ENCODE data around the gene DUOXA2. TPM values are rescaled to one million over a fixed set of nuclear protein-coding genes. Genes with fewer than 3 reads are reported as not detected.

Gene DUOXA2
- total RNA-seq, 6 donors from 2014 or later: 0.13 TPM; not detected in 5

DNA sequence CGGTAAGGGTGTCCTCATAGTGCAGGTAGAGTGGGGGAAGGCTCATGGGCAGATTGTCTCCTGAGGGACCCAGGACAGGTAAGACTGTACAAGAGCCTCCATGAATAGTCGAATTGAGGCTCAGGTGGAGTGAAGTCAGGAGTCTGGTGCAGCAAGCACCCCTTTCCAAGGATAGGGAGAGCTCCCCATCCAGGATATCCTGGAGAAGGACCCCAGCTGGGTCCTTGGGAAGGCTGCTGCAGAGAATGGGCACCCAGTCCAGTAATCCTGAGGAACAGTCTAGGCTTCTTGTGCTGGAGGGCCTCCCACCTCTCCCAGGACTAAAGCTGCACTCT is 592 bp downstream of the DUOXA2 start:
- TF ChIP-seq POLR2AphosphoS5 (IDR thresholded peaks at IDR 0.05) (no peak), POLR2A (IDR thresholded peaks at IDR 0.05) (no peak), EP300 (IDR thresholded peaks at IDR 0.05) (no peak), CTCF (IDR thresholded peaks at IDR 0.05) (no peak)
- no peak for DNase-seq
- Histone ChIP-seq H3K27me3 (peaks cover 4 to 61% (median 41%) of the 10 kb centered on the region in 4 donors), H3K4me3 (no peak overlapping the region), H3K9me3 (no peaks in the 10 kb centered on the region), H3K27ac (no peak overlapping the region), H3K36me3 (no peaks in the 10 kb centered on the region), H3K4me1 (peaks cover 36 to 56% (median 43%) of the 10 kb centered on the region in 4 donors)
- no peak for ATAC-seq (ENCODE audit: low FRiP score in 2 of 2)
- WGBS, 2 donors: 0 to 25% methylated on average over 1 to 2 of the region's 2 CpGs

DNA sequence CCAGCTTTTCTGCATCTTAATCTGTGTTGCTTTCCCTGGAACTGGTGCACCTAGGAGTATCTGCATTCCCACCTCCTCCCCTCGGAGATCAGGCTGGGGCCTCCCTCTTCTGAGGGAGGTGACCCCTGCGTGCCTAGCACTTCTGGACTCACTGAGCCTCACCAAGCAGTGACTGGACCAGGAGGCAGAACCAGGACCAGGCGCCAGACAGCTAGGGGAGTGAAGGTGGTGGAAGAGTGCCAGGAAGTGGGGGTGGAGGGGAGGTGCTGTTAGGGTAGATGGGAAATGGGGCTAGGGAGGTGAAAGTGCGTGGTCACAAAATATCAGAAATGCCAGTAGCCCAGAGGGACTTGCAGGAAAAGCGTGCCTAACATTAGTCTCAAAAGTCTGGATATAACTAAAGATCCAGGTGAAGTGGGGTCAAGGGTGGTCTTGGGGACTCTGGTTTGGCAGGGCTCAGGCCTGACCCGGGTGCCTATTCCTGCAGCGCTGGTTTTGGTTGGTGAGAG is 1.2 kb downstream of the DUOXA2 start:
- no peaks in the 10 kb centered on the region for H3K9me3 ChIP-seq
- ATAC-seq (ENCODE audit: low FRiP score in 2 of 2) (no peak), DNase-seq (no peak)
- H3K36me3 ChIP-seq: peaks cover 0 to 5% (median 0%) of the 10 kb centered on the region in 4 donors
- no peak overlapping the region for H3K4me3 ChIP-seq
- TF ChIP-seq CTCF (IDR thresholded peaks at IDR 0.05): no peak
- peak in 1 of 4 donors; percentile 1 for TF ChIP-seq POLR2A (IDR thresholded peaks at IDR 0.05)
- H3K27me3 ChIP-seq: peaks cover 4 to 61% (median 40%) of the 10 kb centered on the region in 4 donors
- H3K27ac ChIP-seq: no peak overlapping the region
- WGBS, 2 donors: 46 to 54% methylated on average over 7 of the region's 7 CpGs
- H3K4me1 ChIP-seq: peaks cover 36 to 56% (median 43%) of the 10 kb centered on the region in 4 donors

DNA sequence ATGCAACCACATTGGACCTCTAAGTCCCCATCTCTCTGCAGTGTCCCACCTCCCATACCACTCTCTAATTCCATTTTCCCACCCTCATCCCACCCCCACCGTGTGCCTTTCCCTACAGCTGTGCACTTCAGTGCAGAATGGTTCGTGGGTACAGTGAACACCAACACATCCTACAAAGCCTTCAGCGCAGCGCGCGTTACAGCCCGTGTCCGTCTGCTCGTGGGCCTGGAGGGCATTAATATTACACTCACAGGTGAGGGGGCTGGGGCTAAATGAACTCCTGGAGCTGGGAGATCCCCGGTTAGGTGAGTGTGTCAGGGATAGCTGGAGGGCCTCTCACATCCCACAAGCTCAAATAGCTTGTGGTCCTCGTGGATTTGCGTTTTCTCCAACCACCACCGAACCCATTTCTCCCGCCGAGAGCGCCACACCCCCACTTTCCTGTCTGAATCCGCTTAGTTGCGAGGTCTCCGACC is 1.9 kb downstream of the DUOXA2 start:
- H3K4me3 ChIP-seq: no peak overlapping the region
- WGBS, 2 donors: 24% methylated on average over 10 to 19 of the region's 19 CpGs
- peaks cover 36 to 56% (median 43%) of the 10 kb centered on the region in 4 donors for H3K4me1 ChIP-seq
- ATAC-seq (ENCODE audit: low FRiP score in 2 of 2) (no peak), DNase-seq (no peak)
- TF ChIP-seq EP300 (IDR thresholded peaks at IDR 0.05) (no peak), POLR2AphosphoS5 (IDR thresholded peaks at IDR 0.05) (no peak), POLR2A (IDR thresholded peaks at IDR 0.05) (no peak), CTCF (IDR thresholded peaks at IDR 0.05) (no peak)
- no peak overlapping the region for H3K27ac ChIP-seq
- peaks cover 4 to 61% (median 40%) of the 10 kb centered on the region in 4 donors for H3K27me3 ChIP-seq
- H3K36me3 ChIP-seq: peaks cover 0 to 9% (median 3%) of the 10 kb centered on the region in 4 donors
- H3K9me3 ChIP-seq: no peaks in the 10 kb centered on the region

GRCh38 chr15:45116482-45117307 is 2.6 kb downstream of the DUOXA2 start:
- DNase-seq: peak in 1 of 2 donors; percentile 66
- ATAC-seq (ENCODE audit: low FRiP score in 2 of 2): no peak
- Histone ChIP-seq H3K9me3 (no peaks in the 10 kb centered on the region), H3K36me3 (peaks cover 0 to 9% (median 3%) of the 10 kb centered on the region in 4 donors), H3K27ac (no peak overlapping the region), H3K4me1 (peaks cover 36 to 51% (median 41%) of the 10 kb centered on the region in 4 donors), H3K27me3 (peaks cover 4 to 55% (median 35%) of the 10 kb centered on the region in 4 donors), H3K4me3 (peak overlapping the region in 1 of 4 donors; percentile 12)
- TF ChIP-seq CTCF (IDR thresholded peaks at IDR 0.05): no peak
- peak in 1 of 4 donors; percentile 32 for TF ChIP-seq POLR2A (IDR thresholded peaks at IDR 0.05)
- WGBS, 2 donors: 13 to 21% methylated on average over 23 to 54 of the region's 65 CpGs

Data from upper lobe of left lung (tissue), 6 donors.